ENCODE measurements around the gene TMEM187. TPM values are rescaled to one million over a fixed set of nuclear protein-coding genes. Genes with fewer than 3 reads are reported as not detected.
"Not testable (repeated sequence)": the region's sequence is repeated elsewhere in the genome, so short reads cannot be mapped to it uniquely, and the experiment has no call there.

The TMEM187 gene
- total and polyA plus RNA-seq, 12 donors: 4.0 to 29.2 (median 12.9) TPM

- intact Hi-C loops (cut with DNase I): no loop called here
Measured at GRCh38 chrX:153993079-153993478, 20.5 kb downstream of the TMEM187 start.

GRCh38 chrX:153993978-153994377, 21.4 kb downstream of the TMEM187 start:
- Histone ChIP-seq H3K36me3 (replicated peaks in 1 of 2) (no peaks in the 10 kb centered on the region), H3K9me3 (replicated peaks in 1 of 3) (no peaks in the 10 kb centered on the region), H3K27ac (no peak overlapping the region), H3K4me3 (no peak overlapping the region), H3K27me3 (no peaks in the 10 kb centered on the region), H3K4me1 (replicated peaks in 1 of 2) (no peaks in the 10 kb centered on the region)
- no peak for DNase-seq
- intact Hi-C loops (cut with DNase I): no loop called here
- 85 to 90% (median 86%) methylated on average over 10 of the region's 10 CpGs for WGBS, 4 donors
- TF ChIP-seq CTCF (IDR thresholded peaks at IDR 0.05): no peak
- TF ChIP-seq POLR2A (IDR thresholded peaks at IDR 0.05): no peak

More at GRCh38 chrX:153993079-153993478, 20.5 kb downstream of the TMEM187 start:
- no peak overlapping the region for H3K4me3 ChIP-seq
- DNase-seq: no peak
- 82 to 100% (median 88%) methylated on average over 1 to 12 of the region's 12 CpGs for WGBS, 4 donors
- H3K9me3 ChIP-seq (replicated peaks in 1 of 3): no peaks in the 10 kb centered on the region
- no peaks in the 10 kb centered on the region for H3K27me3 ChIP-seq
- H3K4me1 ChIP-seq (replicated peaks in 1 of 2): no peaks in the 10 kb centered on the region
- H3K36me3 ChIP-seq (replicated peaks in 1 of 2): no peaks in the 10 kb centered on the region
- TF ChIP-seq POLR2A (IDR thresholded peaks at IDR 0.05) (no peak), CTCF (IDR thresholded peaks at IDR 0.05) (no peak)
- no peak overlapping the region for H3K27ac ChIP-seq

- H3K27ac ChIP-seq; intact Hi-C loops (cut with DNase I): not testable (repeated sequence)
- WGBS, 4 donors: 60 to 74% methylated on average over 4 of the region's 5 CpGs; no CpG with 5 or more reads in 2 of the 4 donors
Measured at GRCh38 chrX:153994398-153994797, 21.8 kb downstream of the TMEM187 start.

GRCh38 chrX:153995504-153995903, 22.9 kb downstream of the TMEM187 start:
- TF ChIP-seq CTCF (IDR thresholded peaks at IDR 0.05) (no peak), POLR2A (IDR thresholded peaks at IDR 0.05) (no peak)
- no peaks in the 10 kb centered on the region for H3K9me3 ChIP-seq (replicated peaks in 1 of 3)
- H3K4me3 ChIP-seq: no peak overlapping the region
- no peaks in the 10 kb centered on the region for H3K27me3 ChIP-seq
- no peaks in the 10 kb centered on the region for H3K36me3 ChIP-seq (replicated peaks in 1 of 2)
- intact Hi-C loops (cut with DNase I): no loop called here
- no peak overlapping the region for H3K27ac ChIP-seq
- 93 to 96% (median 94%) methylated on average over 8 of the region's 8 CpGs for WGBS, 4 donors
- H3K4me1 ChIP-seq (replicated peaks in 1 of 2): no peaks in the 10 kb centered on the region
- no peak for DNase-seq

More at GRCh38 chrX:153994398-153994797, 21.8 kb downstream of the TMEM187 start:
- not testable (repeated sequence) for H3K9me3 ChIP-seq (replicated peaks in 1 of 3); H3K27me3 ChIP-seq; H3K4me3 ChIP-seq; H3K4me1 ChIP-seq (replicated peaks in 1 of 2); DNase-seq; H3K36me3 ChIP-seq (replicated peaks in 1 of 2)

GRCh38 chrX:153999359-154000037, 26.9 kb downstream of the TMEM187 start:
- Histone ChIP-seq H3K4me3 (no peak overlapping the region), H3K4me1 (replicated peaks in 1 of 2) (peaks cover 0 to 6% of the 10 kb centered on the region in 2 donors), H3K9me3 (replicated peaks in 1 of 3) (no peaks in the 10 kb centered on the region), H3K27ac (no peak overlapping the region), H3K36me3 (replicated peaks in 1 of 2) (no peaks in the 10 kb centered on the region), H3K27me3 (no peaks in the 10 kb centered on the region)
- DNase-seq: no peak
- 64 to 68% (median 67%) methylated on average over 9 to 19 of the region's 19 CpGs for WGBS, 4 donors
- intact Hi-C loops (cut with DNase I): no loop called here
- no peak for TF ChIP-seq POLR2A (IDR thresholded peaks at IDR 0.05)
- TF ChIP-seq CTCF (IDR thresholded peaks at IDR 0.05): no peak

Data from adrenal gland (tissue), 12 donors.